GM12892 (cell line): Measurements from ENCODE around the gene CMIP.

Experiments
- DNase-seq: peaks from one replicate; pipeline ENCODE4 v3.0.0; 2011; ENCODE audit not compliant: insufficient read length
- FAIRE-seq: peaks from 2 replicates; lab custom pipeline; 2011; peaks lifted over from hg19 to GRCh38; lab: Jason Lieb, UNC
- POLR2A ChIP-seq: IDR thresholded peaks from 2 replicates; pipeline ENCODE4 v1.6.1; 2011; ENCODE audit warnings: low read depth, low read length, control low read depth
- POLR2AphosphoS5 ChIP-seq: IDR thresholded peaks from 2 replicates; pipeline ENCODE4 v1.6.1; 2011; ENCODE audit warnings: low read depth, low read length, control low read depth
- TAF1 ChIP-seq: IDR thresholded peaks from 2 replicates; pipeline ENCODE4 v1.6.1; 2011; ENCODE audit warnings: low read depth, mild to moderate bottlenecking, control low read depth, low read length, borderline replicate concordance

Gene CMIP

DNA sequence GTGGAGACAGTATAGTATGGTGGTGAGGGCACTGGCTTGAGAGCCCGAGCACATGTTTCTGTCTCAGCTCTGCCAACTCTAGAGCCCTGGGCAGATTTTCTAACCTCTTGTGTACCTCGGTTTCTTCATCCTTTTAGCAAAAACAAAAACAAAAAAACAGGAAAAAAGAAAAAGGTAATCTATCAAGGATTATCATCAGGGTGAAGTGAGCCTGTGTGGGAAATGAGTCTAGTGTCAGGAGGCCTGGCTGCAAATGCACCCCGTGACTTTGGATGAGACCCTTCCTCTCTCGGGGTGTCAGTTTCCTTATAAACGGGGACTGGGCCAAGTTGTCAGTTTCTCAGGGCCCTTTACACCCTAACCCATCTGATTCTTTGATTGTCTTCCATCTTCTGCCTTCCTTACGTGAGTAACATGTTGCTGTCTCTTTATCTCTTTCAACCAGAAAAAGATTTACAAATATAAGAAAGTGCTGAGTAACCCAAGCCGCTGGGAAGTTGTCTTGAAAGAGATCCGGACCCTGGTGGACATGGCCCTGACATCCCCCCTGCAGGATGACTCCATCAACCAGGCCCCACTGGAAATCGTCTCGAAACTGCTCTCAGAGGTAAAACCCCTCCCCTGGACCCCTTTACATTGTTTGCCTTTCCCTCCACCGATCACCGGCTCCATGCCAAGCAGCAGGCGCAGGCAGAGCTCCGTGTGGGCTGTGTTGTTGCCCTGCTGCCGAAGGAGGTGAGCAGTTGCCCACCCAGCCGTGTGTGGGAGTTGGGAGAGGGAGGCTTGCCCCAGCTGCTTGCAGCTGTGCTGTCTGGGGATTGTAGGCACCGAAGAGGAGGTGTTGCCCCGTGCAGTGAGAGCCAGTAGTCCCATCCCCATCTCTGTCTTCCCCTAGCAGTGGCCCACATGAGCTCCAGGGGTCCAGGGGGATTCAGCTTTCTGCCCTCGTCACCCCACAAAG, 207.4 kb downstream of the CMIP start:
- FAIRE-seq = no peak
- TF ChIP-seq POLR2A = no peak
- no peak for TF ChIP-seq POLR2AphosphoS5
- TF ChIP-seq TAF1 = no peak
- DNase-seq = no peak

DNA sequence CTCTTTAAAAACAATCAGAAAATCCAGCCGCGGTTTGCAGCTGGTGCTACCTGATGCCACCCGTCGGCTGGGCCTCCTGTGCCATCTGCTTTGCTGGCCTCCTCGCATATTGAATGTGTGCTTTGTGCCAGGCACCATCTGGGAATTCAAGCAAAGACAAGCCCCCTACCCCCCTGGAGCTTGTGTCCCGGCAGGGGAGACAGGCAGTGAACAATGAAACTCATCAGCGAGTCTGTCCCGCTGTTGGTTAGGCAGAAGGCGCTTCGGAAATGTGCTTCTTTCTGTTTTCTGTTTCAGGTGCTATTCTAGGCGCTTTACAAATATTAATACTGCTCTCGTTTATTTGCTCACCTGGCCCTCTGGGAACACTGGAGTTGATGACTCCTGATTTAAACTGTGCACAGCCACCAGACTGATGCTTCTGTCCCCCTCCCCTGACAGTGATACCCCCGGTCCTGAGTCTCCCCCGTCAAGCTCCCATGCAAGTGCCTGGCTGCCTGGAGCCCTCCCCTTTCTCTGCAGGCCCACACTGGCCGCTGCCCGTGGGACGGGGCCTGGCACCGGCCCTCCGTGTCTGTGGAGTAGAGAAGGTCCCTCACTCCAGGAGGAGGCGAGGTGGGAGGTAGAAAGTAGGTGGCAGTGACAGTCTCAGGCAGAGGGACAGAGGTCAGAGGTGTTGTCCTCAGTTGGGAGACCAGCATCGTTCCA, 208.3 kb downstream of the CMIP start:
- DNase-seq (no peak), FAIRE-seq (no peak)
- TF ChIP-seq POLR2AphosphoS5 = no peak
- peak; percentile 27; the same call in 1 of the 2 replicates for TF ChIP-seq POLR2A
- TF ChIP-seq TAF1 = no peak

DNA sequence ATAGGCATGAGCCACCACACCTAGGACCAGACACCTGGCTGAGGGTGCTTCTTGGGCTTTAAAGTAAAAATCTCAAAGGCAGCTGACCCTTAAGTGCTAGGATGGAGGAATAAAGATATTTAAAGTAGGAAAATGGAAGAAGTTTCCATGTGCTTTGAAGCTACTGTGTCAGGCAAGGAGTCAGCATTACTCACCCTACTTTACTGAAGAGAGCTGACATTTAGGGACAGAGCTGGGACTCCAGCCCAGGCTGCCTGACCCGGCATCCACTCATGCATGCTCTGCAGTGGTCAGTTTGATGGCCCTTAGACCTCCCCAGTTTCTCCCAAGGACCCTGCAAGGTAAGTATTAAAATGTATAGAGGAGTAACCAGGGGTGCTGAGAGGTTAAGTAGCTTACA, 209.7 kb downstream of the CMIP start:
- DNase-seq (no peak), FAIRE-seq (no peak)
- TF ChIP-seq TAF1 (no peak), POLR2AphosphoS5 (no peak), POLR2A (no peak)

DNA sequence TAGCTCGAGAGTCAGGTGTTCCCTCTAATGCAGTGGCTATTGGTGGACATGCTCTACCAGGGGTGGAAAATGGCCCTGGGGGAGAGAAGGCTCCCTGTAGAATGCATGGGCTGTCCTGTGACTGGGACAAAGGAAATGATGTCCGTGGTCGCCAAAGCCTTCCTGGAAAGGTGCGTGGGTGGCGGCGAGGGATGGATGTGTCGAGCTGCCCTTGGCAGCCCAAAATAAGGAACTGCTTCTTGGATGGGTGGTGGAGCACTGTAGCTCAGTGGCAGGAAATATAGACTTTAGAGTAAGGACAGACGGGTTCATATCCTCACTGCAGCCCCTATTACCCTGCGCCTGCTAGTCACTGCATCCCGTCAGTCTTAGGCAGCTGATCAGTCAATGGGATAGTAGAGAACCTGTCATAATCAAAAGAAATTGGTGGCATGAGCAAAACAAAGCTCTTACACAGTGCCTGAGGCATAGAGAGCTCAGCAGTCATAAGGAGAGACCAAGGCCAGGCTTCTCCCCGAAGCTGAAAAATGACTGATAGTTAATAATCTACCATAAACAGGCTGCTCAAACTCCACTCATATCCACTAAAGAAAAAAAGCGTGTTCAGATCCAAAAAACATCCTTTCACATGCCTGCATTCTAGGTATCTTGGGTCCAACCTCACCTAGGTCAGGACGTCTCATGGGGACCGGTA, 211.0 kb downstream of the CMIP start:
- no peak for FAIRE-seq
- DNase-seq = no peak
- TF ChIP-seq TAF1 (no peak), POLR2AphosphoS5 (no peak), POLR2A (no peak)

DNA sequence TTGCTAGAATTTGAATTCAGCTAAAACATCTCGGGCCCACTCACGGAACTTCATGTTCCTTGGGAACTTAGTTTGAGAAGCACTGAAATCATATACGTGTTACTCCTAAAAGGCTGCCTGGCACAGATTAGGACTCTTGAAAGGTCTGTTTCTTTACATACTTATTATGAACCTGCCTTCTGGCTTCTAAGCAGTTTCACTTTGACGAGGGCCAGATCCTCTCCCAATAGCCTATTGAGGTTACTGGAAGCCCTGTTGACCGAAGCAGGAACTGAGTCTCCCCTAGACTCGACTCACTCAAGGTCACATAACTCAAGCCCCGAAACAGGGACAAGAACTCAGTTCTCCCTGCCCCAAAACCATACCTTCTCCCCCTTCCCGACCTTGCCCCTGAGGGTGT, 212.6 kb downstream of the CMIP start:
- peak; percentile 44 for DNase-seq
- FAIRE-seq = no peak
- no peak for TF ChIP-seq POLR2A
- TF ChIP-seq TAF1 = no peak
- TF ChIP-seq POLR2AphosphoS5 = no peak

DNA sequence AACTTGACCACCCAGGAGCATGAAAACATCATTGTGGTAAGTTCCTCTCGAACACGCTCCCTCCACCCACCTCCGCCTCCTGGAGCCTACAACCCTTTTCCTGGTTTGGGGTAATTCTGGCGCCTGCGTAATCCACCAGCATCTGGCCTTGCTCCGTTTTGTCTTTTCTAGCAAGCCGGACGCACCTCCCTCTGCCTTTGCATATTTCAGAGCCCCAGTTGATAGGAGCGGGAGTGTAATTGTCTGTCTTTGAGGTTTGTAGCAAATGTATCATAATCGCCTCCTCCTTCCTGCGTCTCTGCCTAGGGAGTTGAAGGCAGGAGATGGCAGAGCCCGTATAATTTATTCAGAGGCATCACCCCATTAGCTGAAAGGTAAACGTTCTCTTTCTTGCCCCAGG, 213.2 kb downstream of the CMIP start:
- DNase-seq (no peak), FAIRE-seq (no peak)
- no peak for TF ChIP-seq POLR2AphosphoS5
- no peak for TF ChIP-seq POLR2A
- no peak for TF ChIP-seq TAF1

DNA sequence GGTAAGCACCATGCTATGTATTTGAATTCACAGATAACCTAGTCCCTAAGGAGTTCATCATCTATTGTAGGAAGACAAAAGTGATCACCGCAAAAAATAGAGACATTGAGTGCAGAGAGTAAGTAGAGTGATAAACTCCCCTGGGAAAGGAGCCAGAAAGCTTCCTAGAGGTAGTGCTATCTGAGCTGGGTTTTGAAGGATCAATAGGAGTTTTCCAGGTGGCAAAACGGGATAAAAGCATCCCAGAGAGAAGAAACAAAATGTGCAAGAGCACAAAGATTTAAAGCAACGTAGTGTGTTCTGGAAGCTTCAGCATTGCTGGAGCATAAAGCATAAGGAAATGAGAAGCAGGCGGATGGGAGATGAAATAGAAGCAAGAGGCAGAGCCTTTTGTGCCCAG, 213.8 kb downstream of the CMIP start:
- FAIRE-seq = no peak
- no peak for TF ChIP-seq POLR2A
- TF ChIP-seq TAF1 = no peak
- no peak for TF ChIP-seq POLR2AphosphoS5
- DNase-seq = no peak

DNA sequence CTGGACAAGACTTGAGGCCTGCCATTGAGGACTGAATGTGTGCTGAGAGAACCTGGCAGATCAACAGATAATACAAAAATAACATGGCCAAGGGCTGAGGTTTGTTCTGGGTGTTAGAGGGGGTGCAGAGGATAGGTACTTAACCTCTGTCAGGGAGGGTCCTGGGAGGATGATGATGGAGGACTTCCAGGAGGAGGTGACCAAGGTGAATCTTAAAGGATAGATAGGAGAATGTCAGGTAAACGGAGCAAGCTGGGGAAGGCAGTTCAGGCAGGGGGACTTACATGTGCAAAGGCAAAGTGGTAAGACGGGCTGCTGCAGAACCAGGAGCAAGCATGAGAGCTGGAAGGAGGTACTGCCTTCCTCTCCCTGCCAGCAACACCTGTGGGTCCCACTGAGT, 214.6 kb downstream of the CMIP start:
- FAIRE-seq (no peak), DNase-seq (no peak)
- no peak for TF ChIP-seq POLR2A
- no peak for TF ChIP-seq TAF1
- TF ChIP-seq POLR2AphosphoS5 = no peak

DNA sequence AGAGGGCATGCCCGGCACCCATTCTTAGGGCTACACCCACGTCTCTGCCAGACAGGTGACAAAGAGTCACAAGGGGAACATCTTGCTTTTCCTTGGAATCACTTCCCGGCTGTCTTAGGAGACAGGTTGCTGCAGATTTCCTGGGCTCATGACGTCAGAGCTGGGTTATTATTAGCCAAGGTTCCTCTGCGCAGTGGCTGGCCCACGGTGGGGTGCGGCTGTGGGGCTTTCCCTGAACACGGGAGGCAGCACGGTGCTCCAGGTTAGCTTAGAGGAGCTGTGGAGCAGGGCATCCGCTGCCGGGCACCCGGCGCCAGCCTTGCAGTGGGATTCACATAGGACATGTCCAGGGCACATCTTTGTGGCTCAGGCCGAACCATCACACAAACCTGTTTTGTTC, 216.5 kb downstream of the CMIP start:
- FAIRE-seq (no peak), DNase-seq (no peak)
- TF ChIP-seq POLR2A (no peak), TAF1 (no peak), POLR2AphosphoS5 (no peak)

DNA sequence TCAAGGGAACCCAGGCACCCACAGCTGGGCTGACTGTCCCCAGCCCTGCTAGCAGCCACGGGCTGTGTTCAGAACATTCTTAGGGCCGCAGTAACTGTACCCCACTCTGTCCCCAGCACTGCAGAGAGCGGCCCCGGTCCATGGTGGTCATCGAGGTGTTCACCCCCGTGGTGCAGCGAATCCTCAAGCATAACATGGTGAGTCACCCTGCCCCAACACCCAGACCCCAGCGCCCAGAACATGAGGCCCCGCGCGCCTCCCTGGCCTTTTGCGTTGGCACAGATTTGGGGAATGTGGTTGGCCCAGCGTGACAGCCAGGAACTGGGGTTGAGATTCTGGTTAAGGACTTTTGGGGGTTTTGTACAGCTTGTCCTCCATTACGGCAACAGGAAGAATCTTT, 219.5 kb downstream of the CMIP start:
- no peak for DNase-seq
- TF ChIP-seq POLR2AphosphoS5 (no peak), TAF1 (no peak), POLR2A (no peak)

DNA sequence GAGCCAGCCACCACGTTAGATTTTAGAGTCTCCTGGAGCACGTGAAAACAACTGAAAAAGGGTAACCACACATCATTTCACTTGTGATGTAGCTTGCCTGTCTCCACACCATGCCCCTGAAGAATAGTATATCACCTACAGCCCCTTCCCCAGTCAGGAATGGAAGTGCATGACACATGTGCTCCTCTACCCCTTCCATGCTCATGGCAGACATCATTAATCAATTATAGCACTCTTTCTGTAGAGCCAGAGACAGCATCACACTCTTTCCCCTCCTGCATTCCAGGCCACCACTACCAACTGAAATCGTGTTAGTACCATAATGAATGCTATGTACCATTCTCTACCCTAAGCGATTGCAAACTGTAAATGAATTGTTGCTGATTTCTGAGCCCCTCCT, 221.0 kb downstream of the CMIP start:
- TF ChIP-seq TAF1 = no peak
- no peak for TF ChIP-seq POLR2A
- FAIRE-seq (no peak), DNase-seq (no peak)

More for the DNA sequence above, 219.5 kb downstream of the CMIP start:
- no peak for FAIRE-seq
